Osteocyte (in vitro differentiated cells): ENCODE data around the gene CACNA1C. TPM values are rescaled to one million over a fixed set of nuclear protein-coding genes. Genes with fewer than 3 reads are reported as not detected.

Source experiments
- DNase-seq: peaks from one replicate; pipeline ENCODE4 v3.0.0; 2021; ENCODE audit warnings: mixed read lengths; ENCODE audit not compliant: unreplicated experiment; ENCODE audit errors: extremely low spot score
- H3K27ac Mint-ChIP-seq: one replicate; pipeline ENCODE4 v1.8.0; 2021; ENCODE audit warnings: mild to moderate bottlenecking, mixed read lengths; ENCODE audit not compliant: unreplicated experiment
- H3K27me3 Mint-ChIP-seq: one replicate; pipeline ENCODE4 v1.8.0; 2021; ENCODE audit warnings: mixed read lengths; ENCODE audit not compliant: unreplicated experiment
- H3K36me3 Mint-ChIP-seq: one replicate; pipeline ENCODE4 v1.8.0; 2021; ENCODE audit warnings: mixed read lengths; ENCODE audit not compliant: unreplicated experiment
- H3K4me1 Mint-ChIP-seq: one replicate; pipeline ENCODE4 v1.8.0; 2021; ENCODE audit warnings: mixed read lengths; ENCODE audit not compliant: unreplicated experiment
- H3K4me3 Mint-ChIP-seq: one replicate; pipeline ENCODE4 v1.8.0; 2021; ENCODE audit warnings: mild to moderate bottlenecking, moderate library complexity, mixed read lengths; ENCODE audit not compliant: unreplicated experiment
- H3K9me3 Mint-ChIP-seq: one replicate; pipeline ENCODE4 v1.8.0; 2021; ENCODE audit warnings: mixed read lengths; ENCODE audit not compliant: unreplicated experiment
- total RNA-seq: library from RNA; stranded (reverse); gene quantifications from 2 replicates; pipeline ENCODE4 v1.2.1, GENCODE V29; 2021
- TF ChIP-seq, protein P1 (sequence below): fragments of 200-600 bp; sonication (generic); IDR thresholded peaks from 2 replicates; pipeline ENCODE4 v1.5.0; 2021; ENCODE audit warnings: antibody characterized with exemption, mild to moderate bottlenecking, moderate library complexity

The CACNA1C gene
- total RNA-seq, 1 donor from 2014 or later = 67.4 TPM

DNA sequence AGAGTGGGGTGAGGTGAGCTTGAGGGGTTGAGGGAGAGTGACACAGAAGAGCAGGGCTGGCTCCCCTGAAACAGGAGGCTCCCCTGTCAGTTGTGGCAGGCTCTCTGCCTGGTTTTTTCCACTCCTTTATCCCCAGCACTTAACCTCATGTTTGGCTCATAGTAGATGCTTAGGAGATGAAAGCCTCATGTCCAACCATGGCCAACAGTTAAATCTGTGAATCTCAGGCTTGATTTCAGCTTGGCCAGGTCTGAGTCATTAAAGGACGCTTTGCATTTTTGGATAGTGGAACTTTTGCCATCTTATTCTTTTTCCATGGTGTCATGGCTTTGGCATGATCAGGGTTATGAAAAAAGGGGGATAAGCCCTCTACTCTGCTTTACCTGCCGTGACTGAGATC is 117.2 kb downstream of the CACNA1C start:
- Mint-ChIP-seq H3K4me1 (peaks cover 1% of the 10 kb centered on the region), H3K36me3 (peaks cover 30% of the 10 kb centered on the region), H3K4me3 (no peak overlapping the region), H3K27ac (no peak overlapping the region), H3K27me3 (no peaks in the 10 kb centered on the region), H3K9me3 (peaks cover 9% of the 10 kb centered on the region)
- TF ChIP-seq, protein P1, sequence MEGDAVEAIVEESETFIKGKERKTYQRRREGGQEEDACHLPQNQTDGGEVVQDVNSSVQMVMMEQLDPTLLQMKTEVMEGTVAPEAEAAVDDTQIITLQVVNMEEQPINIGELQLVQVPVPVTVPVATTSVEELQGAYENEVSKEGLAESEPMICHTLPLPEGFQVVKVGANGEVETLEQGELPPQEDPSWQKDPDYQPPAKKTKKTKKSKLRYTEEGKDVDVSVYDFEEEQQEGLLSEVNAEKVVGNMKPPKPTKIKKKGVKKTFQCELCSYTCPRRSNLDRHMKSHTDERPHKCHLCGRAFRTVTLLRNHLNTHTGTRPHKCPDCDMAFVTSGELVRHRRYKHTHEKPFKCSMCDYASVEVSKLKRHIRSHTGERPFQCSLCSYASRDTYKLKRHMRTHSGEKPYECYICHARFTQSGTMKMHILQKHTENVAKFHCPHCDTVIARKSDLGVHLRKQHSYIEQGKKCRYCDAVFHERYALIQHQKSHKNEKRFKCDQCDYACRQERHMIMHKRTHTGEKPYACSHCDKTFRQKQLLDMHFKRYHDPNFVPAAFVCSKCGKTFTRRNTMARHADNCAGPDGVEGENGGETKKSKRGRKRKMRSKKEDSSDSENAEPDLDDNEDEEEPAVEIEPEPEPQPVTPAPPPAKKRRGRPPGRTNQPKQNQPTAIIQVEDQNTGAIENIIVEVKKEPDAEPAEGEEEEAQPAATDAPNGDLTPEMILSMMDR = no peak
- DNase-seq = no peak

DNA sequence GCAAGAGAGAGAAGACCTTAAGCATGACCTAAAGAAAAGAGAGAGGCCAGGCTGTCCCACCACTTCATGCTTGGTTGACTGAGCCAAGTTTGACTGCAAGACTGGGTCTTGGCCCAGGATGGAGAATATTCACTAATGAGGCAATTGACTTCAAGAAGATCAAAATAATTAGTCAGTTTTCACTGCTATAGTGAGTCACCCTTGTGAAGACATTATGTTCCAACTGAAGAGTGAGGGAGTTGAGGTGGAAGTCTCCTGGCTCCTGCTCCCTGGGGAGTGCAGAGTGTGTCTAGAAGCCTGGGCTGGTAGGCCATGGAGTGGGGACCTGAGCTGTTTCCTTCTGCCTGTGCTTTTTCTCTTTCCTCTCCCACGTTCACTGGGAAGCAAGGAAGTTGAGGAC is 117.6 kb downstream of the CACNA1C start:
- Mint-ChIP-seq H3K27ac (no peak overlapping the region), H3K4me3 (no peak overlapping the region), H3K27me3 (no peaks in the 10 kb centered on the region), H3K36me3 (peaks cover 28% of the 10 kb centered on the region), H3K4me1 (peaks cover 1% of the 10 kb centered on the region), H3K9me3 (peaks cover 9% of the 10 kb centered on the region)
- TF ChIP-seq, protein P1 = no peak
- DNase-seq = no peak

DNA sequence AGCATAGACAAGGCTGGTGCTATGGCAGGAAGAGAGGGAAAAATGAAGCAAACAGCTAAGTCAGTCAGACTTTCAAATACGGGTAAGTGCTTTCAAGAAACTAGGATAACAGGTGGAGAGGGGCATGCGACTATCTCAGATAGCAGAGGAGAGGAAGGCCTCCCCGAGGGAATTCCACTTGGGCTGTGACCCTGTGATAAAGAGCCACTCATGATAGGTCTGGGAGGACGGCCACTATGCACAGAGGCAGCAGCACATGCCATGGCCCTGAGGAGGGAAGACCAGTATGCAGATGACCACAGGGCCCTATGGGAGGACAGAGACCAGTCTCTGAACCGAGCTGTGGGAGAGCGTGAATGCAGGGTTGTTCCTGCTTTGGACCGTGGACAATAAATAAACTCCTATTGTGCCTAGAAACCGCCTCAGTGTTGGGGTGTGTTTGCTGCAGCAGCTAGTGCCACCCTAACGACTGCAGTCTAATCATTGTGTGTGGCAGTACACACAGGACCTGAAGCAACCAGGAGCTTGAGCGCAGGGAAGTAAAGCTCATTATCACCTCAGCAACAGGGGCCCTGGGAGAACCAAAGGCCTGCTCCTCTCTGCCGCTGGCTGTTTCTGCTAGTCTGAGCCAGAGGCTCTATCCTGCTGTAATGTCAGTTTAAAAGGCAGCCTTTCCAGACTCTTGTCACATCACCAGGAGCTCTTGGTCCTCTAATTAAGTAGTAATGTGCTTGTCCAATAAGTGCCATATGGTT is 119.1 kb downstream of the CACNA1C start:
- TF ChIP-seq, protein P1 = no peak
- DNase-seq = no peak
- Mint-ChIP-seq H3K9me3 (peaks cover 5% of the 10 kb centered on the region), H3K36me3 (peaks cover 22% of the 10 kb centered on the region), H3K4me3 (no peak overlapping the region), H3K27ac (peak overlapping the region; percentile 41), H3K27me3 (no peaks in the 10 kb centered on the region), H3K4me1 (peaks cover 1% of the 10 kb centered on the region)

DNA sequence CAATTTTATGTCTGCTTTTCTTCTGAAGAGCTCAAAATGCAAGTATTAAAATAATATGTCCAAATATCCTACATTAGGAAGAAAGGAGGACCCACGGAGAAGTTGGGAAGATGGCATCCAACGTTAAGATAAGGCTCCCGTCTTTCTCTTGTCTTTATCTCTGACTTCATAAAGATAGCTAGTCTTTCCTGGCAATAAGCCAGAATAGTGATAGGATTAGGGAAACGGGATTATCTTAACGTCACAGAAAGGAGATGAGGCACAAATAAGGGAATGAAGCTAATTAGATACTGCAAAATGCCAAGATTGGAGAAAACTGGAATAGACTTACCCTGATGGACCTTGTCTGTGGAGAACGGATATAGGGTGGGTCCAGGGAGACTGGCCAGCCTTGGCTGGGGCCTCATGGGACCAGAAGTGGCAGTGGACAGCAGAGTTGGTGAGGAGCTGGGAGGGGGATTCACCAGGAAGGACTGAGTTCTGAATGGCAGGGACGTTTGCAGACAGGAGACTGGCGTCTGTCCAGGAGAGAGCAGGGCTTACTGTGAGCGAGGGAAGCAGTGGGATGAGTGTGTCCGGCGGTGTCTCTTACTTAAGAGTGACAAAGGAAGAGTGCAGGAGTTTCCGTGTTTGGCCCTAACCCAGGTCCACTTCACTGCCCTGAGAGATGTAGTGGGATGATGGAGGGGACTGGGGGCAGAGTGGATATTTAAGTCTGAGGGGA is 119.9 kb downstream of the CACNA1C start:
- TF ChIP-seq, protein P1 = no peak
- no peak for DNase-seq
- Mint-ChIP-seq H3K4me1 (peaks cover 4% of the 10 kb centered on the region), H3K9me3 (peaks cover 3% of the 10 kb centered on the region), H3K36me3 (peaks cover 18% of the 10 kb centered on the region), H3K27me3 (no peaks in the 10 kb centered on the region), H3K27ac (no peak overlapping the region), H3K4me3 (no peak overlapping the region)

DNA sequence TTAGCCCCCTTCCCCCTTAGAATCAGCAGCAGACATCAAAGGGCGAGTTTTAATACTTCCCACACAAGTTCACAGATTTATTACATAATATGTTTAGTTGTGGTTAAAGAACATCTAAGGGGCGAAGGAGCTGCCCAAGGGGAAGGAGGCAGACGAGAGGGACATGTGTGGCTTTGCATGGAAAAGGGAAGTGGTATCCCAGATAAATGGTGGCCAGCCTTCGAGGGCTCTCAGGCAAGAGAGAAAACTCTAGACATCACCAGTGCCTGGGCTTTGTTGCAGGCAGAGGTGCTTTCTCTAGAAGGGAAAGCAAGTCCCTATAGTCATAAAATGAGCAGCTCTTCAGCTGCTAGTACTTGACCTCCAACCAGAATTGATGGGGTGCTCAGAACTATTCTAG is 121.2 kb downstream of the CACNA1C start:
- peaks cover 8% of the 10 kb centered on the region for H3K36me3 Mint-ChIP-seq
- H3K4me3 Mint-ChIP-seq = no peak overlapping the region
- no peak for DNase-seq
- no peak overlapping the region for H3K27ac Mint-ChIP-seq
- H3K9me3 Mint-ChIP-seq = no peaks in the 10 kb centered on the region
- H3K27me3 Mint-ChIP-seq = no peaks in the 10 kb centered on the region
- TF ChIP-seq, protein P1 = no peak
- peaks cover 13% of the 10 kb centered on the region for H3K4me1 Mint-ChIP-seq
